Peyer's patch (tissue), 4 donors: ENCODE results near the gene KDSR.

ENCODE experiments used
- POLR2A ChIP-seq, 2 donors: fragments of 450-650 bp; IDR thresholded peaks; one replicate each; pipeline ENCODE4 v1.5.1; 2017; ENCODE audit warnings: antibody characterized with exemption in 2 of 2, mild to moderate bottlenecking in 2 of 2, moderate library complexity in 2 of 2
- TF ChIP-seq, protein P1 (sequence below), 6 experiments: fragments of 450-650 bp in 4 of 6; fragments of 200-600 bp in 2 of 6; sonication (generic) in 1 of 6; IDR thresholded peaks; one replicate each; pipeline ENCODE4 v1.5.1; 2017 to 2019; ENCODE audit warnings: antibody characterized with exemption in 6 of 6, mild to moderate bottlenecking in 3 of 6, moderate library complexity in 1 of 6

GRCh38 chr18:63306819-63307550, 60.0 kb downstream of the KDSR start:
- TF ChIP-seq, protein P1, sequence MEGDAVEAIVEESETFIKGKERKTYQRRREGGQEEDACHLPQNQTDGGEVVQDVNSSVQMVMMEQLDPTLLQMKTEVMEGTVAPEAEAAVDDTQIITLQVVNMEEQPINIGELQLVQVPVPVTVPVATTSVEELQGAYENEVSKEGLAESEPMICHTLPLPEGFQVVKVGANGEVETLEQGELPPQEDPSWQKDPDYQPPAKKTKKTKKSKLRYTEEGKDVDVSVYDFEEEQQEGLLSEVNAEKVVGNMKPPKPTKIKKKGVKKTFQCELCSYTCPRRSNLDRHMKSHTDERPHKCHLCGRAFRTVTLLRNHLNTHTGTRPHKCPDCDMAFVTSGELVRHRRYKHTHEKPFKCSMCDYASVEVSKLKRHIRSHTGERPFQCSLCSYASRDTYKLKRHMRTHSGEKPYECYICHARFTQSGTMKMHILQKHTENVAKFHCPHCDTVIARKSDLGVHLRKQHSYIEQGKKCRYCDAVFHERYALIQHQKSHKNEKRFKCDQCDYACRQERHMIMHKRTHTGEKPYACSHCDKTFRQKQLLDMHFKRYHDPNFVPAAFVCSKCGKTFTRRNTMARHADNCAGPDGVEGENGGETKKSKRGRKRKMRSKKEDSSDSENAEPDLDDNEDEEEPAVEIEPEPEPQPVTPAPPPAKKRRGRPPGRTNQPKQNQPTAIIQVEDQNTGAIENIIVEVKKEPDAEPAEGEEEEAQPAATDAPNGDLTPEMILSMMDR (IDR thresholded peaks at IDR 0.05) = no peak
- TF ChIP-seq POLR2A (IDR thresholded peaks at IDR 0.05) = no peak
